IPS-18a (cell line): Measurements from ENCODE around the gene JADE1.

Experiments
- H3K27ac ChIP-seq: one replicate; pipeline ENCODE4 v1.5.1; 2013; ENCODE audit warnings: low read length
- H3K27me3 ChIP-seq: one replicate; pipeline ENCODE4 v1.6.1; 2013; ENCODE audit warnings: mild to moderate bottlenecking, low read length; ENCODE audit not compliant: control insufficient read depth, insufficient read depth
- H3K36me3 ChIP-seq: one replicate; pipeline ENCODE4 v1.6.1; 2013; ENCODE audit warnings: low read depth, low read length; ENCODE audit not compliant: control insufficient read depth
- H3K4me1 ChIP-seq: one replicate; pipeline ENCODE4 v1.6.1; 2013; ENCODE audit warnings: low read depth, low read length; ENCODE audit not compliant: control insufficient read depth
- H3K4me3 ChIP-seq: one replicate; pipeline ENCODE4 v1.5.1; 2013; ENCODE audit warnings: low read length
- H3K9ac ChIP-seq: one replicate; pipeline ENCODE4 v1.6.1; 2013; ENCODE audit warnings: mild to moderate bottlenecking, low read length, moderate library complexity
- H3K9me3 ChIP-seq: one replicate; pipeline ENCODE4 v1.6.1; 2013; ENCODE audit warnings: low read depth, low read length; ENCODE audit not compliant: control insufficient read depth

Gene JADE1

GRCh38 chr4:128853741-128854140 lies 44.2 kb downstream of the JADE1 start:
- Histone ChIP-seq H3K27me3 (no peaks in the 10 kb centered on the region), H3K4me1 (no peaks in the 10 kb centered on the region), H3K36me3 (peaks cover 97% of the 10 kb centered on the region), H3K27ac (no peak overlapping the region), H3K9me3 (no peaks in the 10 kb centered on the region), H3K4me3 (no peak overlapping the region), H3K9ac (peak overlapping the region; percentile 24)

- Histone ChIP-seq H3K4me3 (no peak overlapping the region), H3K27me3 (no peaks in the 10 kb centered on the region), H3K9ac (no peak overlapping the region), H3K36me3 (peaks cover 97% of the 10 kb centered on the region), H3K27ac (no peak overlapping the region), H3K9me3 (no peaks in the 10 kb centered on the region), H3K4me1 (no peaks in the 10 kb centered on the region)
These were observed 44.9 kb downstream of the JADE1 start for GRCh38 chr4:128854433-128854832.

DNA sequence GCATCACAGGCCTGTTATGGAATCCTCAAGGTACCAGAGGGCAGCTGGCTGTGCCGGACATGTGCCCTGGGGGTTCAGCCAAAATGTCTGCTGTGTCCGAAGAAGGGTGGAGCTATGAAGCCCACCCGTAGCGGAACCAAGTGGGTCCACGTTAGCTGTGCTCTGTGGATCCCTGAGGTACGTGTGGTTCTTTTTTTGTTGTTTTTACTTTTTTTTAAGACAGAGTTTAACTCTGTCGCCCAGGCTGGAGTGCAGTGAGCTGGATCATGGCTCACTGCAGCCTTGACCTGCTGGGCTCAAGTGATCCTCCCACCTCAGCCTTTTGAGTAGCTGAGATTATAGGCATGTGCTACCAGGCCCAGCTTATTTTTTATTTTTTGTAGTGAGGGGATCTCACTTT lies 46.1 kb downstream of the JADE1 start:
- no peaks in the 10 kb centered on the region for H3K4me1 ChIP-seq
- H3K9me3 ChIP-seq, result no peaks in the 10 kb centered on the region
- H3K9ac ChIP-seq, result no peak overlapping the region
- H3K27me3 ChIP-seq, result no peaks in the 10 kb centered on the region
- H3K27ac ChIP-seq, result no peak overlapping the region
- no peak overlapping the region for H3K4me3 ChIP-seq
- H3K36me3 ChIP-seq, result peaks cover 97% of the 10 kb centered on the region

- Histone ChIP-seq H3K9ac (no peak overlapping the region), H3K36me3 (peaks cover 97% of the 10 kb centered on the region), H3K27me3 (no peaks in the 10 kb centered on the region), H3K9me3 (no peaks in the 10 kb centered on the region), H3K27ac (no peak overlapping the region), H3K4me1 (no peaks in the 10 kb centered on the region), H3K4me3 (no peak overlapping the region)
These were observed 46.7 kb downstream of the JADE1 start for GRCh38 chr4:128856246-128856645.

- no peak overlapping the region for H3K27ac ChIP-seq
- no peaks in the 10 kb centered on the region for H3K27me3 ChIP-seq
- H3K36me3 ChIP-seq, result peaks cover 92% of the 10 kb centered on the region
- H3K4me3 ChIP-seq, result no peak overlapping the region
- H3K4me1 ChIP-seq, result peaks cover 4% of the 10 kb centered on the region
- no peak overlapping the region for H3K9ac ChIP-seq
- no peaks in the 10 kb centered on the region for H3K9me3 ChIP-seq
These were observed 49.6 kb downstream of the JADE1 start for GRCh38 chr4:128858879-128859671.

DNA sequence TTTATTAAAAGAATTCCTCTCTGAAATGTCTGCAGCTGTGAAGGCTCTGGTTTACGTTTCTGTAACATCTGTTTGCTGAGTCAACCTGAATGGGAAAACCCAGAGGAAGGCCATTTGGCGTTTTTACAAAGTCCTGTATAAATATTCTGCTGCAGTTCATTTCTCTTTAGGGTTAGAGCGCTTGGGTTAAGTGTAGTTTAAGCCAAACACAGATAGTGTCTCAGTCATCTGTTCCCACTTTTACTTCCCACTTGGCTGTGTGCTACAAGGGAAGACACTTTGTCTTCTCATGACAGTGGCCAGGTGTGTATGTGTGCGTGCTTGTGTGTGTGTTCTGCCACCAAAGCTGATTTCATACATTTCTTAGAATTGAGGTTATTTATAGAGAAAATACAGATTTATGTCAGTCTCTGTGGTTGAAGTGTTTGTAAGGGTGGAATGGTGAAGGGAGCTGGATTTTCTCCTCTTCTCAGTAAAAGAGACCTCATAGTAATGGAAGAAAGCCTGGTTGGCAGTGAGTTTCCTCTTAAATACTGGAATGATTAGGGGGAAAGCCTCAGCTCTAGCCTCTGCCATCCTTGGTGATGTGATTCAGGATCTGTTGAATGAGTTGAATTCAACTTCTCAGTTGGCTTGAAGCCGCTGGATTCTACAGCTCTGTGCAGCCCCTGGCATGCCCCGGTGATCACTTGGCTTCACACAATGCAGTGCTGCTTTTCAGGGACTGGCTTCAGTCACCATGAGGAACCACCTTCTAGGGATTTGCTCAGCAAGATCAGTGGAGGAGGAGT lies 50.6 kb downstream of the JADE1 start:
- peaks cover 5% of the 10 kb centered on the region for H3K4me1 ChIP-seq
- no peaks in the 10 kb centered on the region for H3K9me3 ChIP-seq
- no peak overlapping the region for H3K27ac ChIP-seq
- no peak overlapping the region for H3K4me3 ChIP-seq
- peaks cover 92% of the 10 kb centered on the region for H3K36me3 ChIP-seq
- no peaks in the 10 kb centered on the region for H3K27me3 ChIP-seq
- no peak overlapping the region for H3K9ac ChIP-seq

DNA sequence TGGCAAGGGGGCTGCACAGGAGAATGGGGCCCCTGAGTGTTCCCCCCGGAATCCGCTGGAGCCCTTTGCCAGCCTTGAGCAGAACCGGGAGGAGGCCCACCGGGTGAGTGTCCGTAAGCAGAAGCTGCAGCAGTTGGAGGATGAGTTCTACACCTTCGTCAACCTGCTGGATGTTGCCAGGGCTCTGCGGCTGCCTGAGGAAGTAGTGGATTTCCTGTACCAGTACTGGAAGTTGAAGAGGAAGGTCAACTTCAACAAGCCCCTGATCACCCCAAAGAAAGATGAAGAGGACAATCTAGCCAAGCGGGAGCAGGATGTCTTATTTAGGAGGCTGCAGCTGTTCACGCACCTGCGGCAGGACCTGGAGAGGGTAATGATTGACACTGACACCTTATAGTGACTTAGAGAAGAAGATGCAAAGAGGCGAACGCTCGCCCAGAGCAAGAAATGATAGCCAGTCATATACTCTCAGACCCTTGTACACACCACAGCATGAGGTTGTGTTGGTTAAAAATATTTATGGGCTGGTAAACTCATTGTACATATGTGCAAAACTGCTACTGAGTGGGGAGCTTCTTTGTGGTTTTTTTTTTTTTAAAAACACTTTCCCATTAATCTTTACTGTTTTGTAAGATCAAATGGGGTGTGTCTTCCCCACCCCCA lies 52.5 kb downstream of the JADE1 start:
- Histone ChIP-seq H3K36me3 (peaks cover 92% of the 10 kb centered on the region), H3K27me3 (no peaks in the 10 kb centered on the region), H3K9ac (no peak overlapping the region), H3K4me1 (peaks cover 11% of the 10 kb centered on the region), H3K27ac (no peak overlapping the region), H3K4me3 (no peak overlapping the region), H3K9me3 (no peaks in the 10 kb centered on the region)

DNA sequence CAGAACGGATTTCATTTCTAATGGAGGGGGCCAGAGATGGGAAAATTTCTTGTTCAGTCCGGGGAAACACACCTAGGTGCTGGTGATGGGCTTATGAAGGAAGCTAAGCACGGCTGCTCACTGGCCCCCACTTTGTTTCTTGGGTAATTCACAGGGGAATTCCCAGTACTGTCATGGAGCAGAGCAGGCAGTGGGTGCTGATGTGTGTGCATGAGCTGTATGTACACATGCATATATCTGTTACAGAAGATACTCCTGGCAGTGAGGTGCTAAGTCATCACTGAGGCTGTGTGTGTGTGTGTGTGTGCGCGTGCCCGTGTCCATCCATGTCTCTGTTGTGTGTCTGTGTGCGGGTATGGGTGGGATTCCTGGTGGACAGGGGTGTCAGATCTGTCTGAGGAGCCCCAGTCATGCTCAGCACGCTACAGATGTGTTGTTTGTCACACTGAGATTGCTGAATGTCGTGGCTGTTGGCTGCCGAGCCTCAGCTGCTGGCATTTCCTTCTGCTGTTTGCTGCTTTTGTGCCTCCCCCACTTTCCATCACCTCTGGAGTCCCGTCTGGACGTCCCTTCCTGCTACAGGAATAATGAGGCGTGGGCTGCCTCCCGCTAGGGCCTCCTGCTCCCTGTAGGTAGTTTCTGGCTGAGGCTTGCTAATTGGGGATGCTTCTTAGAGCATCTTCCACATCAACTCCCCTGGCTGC lies 53.3 kb downstream of the JADE1 start:
- Histone ChIP-seq H3K9me3 (no peaks in the 10 kb centered on the region), H3K36me3 (peaks cover 92% of the 10 kb centered on the region), H3K9ac (no peak overlapping the region), H3K4me3 (no peak overlapping the region), H3K27me3 (no peaks in the 10 kb centered on the region), H3K27ac (no peak overlapping the region), H3K4me1 (peaks cover 11% of the 10 kb centered on the region)

DNA sequence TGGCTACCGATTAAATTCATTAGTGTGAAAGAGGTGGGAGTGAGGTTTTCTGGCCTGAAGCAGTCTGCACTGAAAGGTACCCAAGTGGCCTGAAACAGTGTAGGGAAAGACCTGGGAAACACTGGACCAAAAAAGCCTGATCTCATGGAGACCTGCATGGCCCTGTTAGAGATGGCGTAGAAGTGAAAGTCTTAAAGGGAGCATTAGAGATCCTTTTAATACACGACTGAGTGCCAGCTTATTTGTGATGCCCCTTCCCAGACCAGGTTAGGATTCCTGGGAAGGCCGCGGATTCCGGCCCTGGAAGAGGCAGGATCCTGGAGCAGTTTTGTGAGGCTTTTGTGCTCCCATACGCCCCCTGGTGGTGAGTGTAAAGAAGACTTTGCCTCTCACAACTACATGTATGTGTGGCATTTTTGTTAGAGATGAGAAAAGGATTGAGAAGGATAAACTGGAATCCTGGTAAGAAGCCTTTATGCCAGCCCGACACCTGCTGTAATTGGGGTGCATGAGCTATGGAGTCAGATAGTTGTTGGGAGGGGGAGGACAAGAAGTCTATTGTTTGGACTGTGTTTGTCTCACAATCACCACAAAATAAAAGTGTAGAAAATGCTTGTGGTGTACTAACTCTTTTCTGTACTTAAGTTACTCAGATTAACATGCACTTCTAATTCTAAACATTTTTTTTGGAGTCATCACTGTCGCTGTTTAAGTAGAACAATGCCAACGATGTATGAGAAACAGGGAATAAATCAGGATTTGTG lies 54.0 kb downstream of the JADE1 start:
- H3K36me3 ChIP-seq, result peaks cover 93% of the 10 kb centered on the region
- H3K9me3 ChIP-seq, result no peaks in the 10 kb centered on the region
- H3K4me1 ChIP-seq, result peaks cover 11% of the 10 kb centered on the region
- H3K4me3 ChIP-seq, result no peak overlapping the region
- no peaks in the 10 kb centered on the region for H3K27me3 ChIP-seq
- H3K27ac ChIP-seq, result no peak overlapping the region
- no peak overlapping the region for H3K9ac ChIP-seq

GRCh38 chr4:128865132-128865531 lies 55.6 kb downstream of the JADE1 start:
- Histone ChIP-seq H3K9me3 (no peaks in the 10 kb centered on the region), H3K27ac (no peak overlapping the region), H3K27me3 (no peaks in the 10 kb centered on the region), H3K4me1 (peaks cover 11% of the 10 kb centered on the region), H3K36me3 (peaks cover 94% of the 10 kb centered on the region), H3K4me3 (no peak overlapping the region), H3K9ac (no peak overlapping the region)
